PC-9 (cell line): ENCODE data around the gene KCNIP1.

Experiments used
- CTCF ChIP-seq: fragments of 200-600 bp; sonication (generic); conservative IDR thresholded peaks from 2 replicates; pipeline ENCODE4 v1.6.1; 2017; ENCODE audit warnings: mixed run types, antibody characterized with exemption, mild to moderate bottlenecking, moderate library complexity
- EZH2 ChIP-seq: fragments of 200-600 bp; sonication (generic); IDR thresholded peaks from 2 replicates; pipeline ENCODE4 v1.8.0; 2017; ENCODE audit warnings: antibody characterized with exemption, low read depth

- no peak for TF ChIP-seq CTCF
- no peak for TF ChIP-seq EZH2
Observed at GRCh38 chr5:170628028-170628427, 124.2 kb downstream of the KCNIP1 start.
